ENCODE data around the gene SCUBE1. TPM values are rescaled to one million over a fixed set of nuclear protein-coding genes. Genes with fewer than 3 reads are reported as not detected.

SCUBE1 gene
- total and polyA plus RNA-seq, 2 donors (not counting 3 experiments of a cell fraction or from before 2014, with no cell fraction given), result 0.07 TPM; not detected in 1

GRCh38 chr22:43370036-43370435, 26.9 kb upstream of the SCUBE1 start:
- no peaks in the 10 kb centered on the region for H3K4me1 ChIP-seq (ENCODE audit: control insufficient read depth, extremely low read depth, insufficient read depth, low read length)
- POLR2A ChIA-PET, result no interaction called here
- dilution Hi-C loops (cut with MboI; ENCODE audit: extremely low pct_ligation_motif_present, low sequenced_read_pairs), result no loop called here
- CTCF ChIA-PET, result interaction anchor here (1.1 kb wide), 1 partner anchor 23 kb away, joined by 3 read pairs; no protein-coding TSS in a partner anchor
- no peak overlapping the region for H3K4me3 ChIP-seq (replicated peaks in 1 of 3; ENCODE audit: insufficient read depth in 1 of 3, low read depth in 1 of 3, low read length in 3 of 3)
- BruUV-seq (replicated peaks), result no TSS peak
- DNase-seq (ENCODE audit: low read depth, low spot score) (no peak), FAIRE-seq (no peak)
- peaks cover 5 to 9% of the 10 kb centered on the region in 2 experiments for H3K27me3 ChIP-seq (ENCODE audit: control insufficient read depth in 2 of 2, insufficient read depth in 2 of 2, low read length in 2 of 2)
- H3K9me3 ChIP-seq (replicated peaks; ENCODE audit: control insufficient read depth, insufficient read depth, low read length), result no peaks in the 10 kb centered on the region
- H2AFZ ChIP-seq (ENCODE audit: low read depth, low read length), result no peak overlapping the region
- no peaks in the 10 kb centered on the region for H4K20me1 ChIP-seq (replicated peaks; ENCODE audit: control insufficient read depth, extremely low read depth, insufficient read depth, low read length)
- no peak for TF ChIP-seq GATA2 (IDR thresholded peaks at IDR 0.05; ENCODE audit: insufficient read depth, insufficient read length, low read depth, low read length)
- TF ChIP-seq, protein P1, sequence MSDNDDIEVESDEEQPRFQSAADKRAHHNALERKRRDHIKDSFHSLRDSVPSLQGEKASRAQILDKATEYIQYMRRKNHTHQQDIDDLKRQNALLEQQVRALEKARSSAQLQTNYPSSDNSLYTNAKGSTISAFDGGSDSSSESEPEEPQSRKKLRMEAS (IDR thresholded peaks at IDR 0.05; ENCODE audit: insufficient read depth, insufficient read length), result no peak
- TF ChIP-seq POLR2AphosphoS5 (IDR thresholded peaks at IDR 0.05; ENCODE audit: insufficient read depth, low read depth, low read length), result no peak
- H3K9me1 ChIP-seq (replicated peaks; ENCODE audit: control insufficient read depth, extremely low read depth, insufficient read depth, low read length), result no peaks in the 10 kb centered on the region
- no peak overlapping the region for H3K27ac ChIP-seq (ENCODE audit: insufficient read depth, low read depth, low read length)
- intact Hi-C loops (cut with micrococcal nuclease), result no loop called here
- no peaks in the 10 kb centered on the region for H3K36me3 ChIP-seq (ENCODE audit: control insufficient read depth in 2 of 2, extremely low read depth in 1 of 2, insufficient read depth in 2 of 2, low read length in 2 of 2)
- H3K79me2 ChIP-seq (ENCODE audit: control insufficient read depth, insufficient read depth, low read length), result no peaks in the 10 kb centered on the region
- H3K9ac ChIP-seq (replicated peaks; ENCODE audit: extremely low read depth, insufficient read depth, low read length), result no peak overlapping the region
- no peak overlapping the region for H3K4me2 ChIP-seq (ENCODE audit: insufficient read depth, low read length)

DNA sequence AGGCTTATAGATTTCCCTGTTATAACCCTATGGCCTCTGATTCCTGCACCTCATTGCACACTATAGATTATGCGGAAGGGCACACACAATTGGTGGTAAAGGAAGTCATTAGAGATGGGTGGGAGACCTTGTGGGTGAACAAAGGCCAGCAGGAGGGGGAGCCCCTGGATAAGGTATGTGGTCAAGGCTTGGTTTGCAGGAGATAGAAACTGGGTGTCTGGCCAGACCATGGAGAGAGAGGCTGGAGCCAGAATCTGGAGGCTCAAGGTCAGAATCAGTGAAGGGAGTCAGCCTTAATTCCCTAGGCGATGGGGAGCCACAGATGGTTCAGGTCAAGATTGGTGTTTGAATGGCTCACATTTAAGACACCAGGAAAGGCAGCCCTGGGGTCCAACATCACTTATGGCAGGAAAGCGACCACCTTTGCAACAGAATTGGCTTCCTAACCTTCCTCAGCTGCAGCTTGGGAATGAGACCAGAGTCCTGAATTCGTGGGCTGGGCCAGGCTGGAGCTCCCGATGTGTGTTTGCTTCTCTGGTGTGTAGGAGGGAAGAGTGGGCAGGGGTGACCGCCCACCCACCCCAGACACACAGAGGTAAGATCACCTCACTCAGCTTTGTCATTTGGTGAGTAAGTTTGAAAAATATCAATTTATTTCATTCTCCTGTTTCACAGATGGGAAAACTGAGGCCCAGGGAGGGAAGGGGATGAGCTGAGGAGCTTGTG, 22.7 kb upstream of the SCUBE1 start:
- Histone ChIP-seq H2AFZ (ENCODE audit: low read depth, low read length) (no peak overlapping the region), H4K20me1 (replicated peaks; ENCODE audit: control insufficient read depth, extremely low read depth, insufficient read depth, low read length) (no peaks in the 10 kb centered on the region), H3K9me3 (replicated peaks; ENCODE audit: control insufficient read depth, insufficient read depth, low read length) (no peaks in the 10 kb centered on the region), H3K4me3 (replicated peaks in 1 of 3; ENCODE audit: insufficient read depth in 1 of 3, low read depth in 1 of 3, low read length in 3 of 3) (no peak overlapping the region), H3K79me2 (ENCODE audit: control insufficient read depth, insufficient read depth, low read length) (no peaks in the 10 kb centered on the region), H3K4me1 (ENCODE audit: control insufficient read depth, extremely low read depth, insufficient read depth, low read length) (no peaks in the 10 kb centered on the region), H3K9ac (replicated peaks; ENCODE audit: extremely low read depth, insufficient read depth, low read length) (no peak overlapping the region), H3K36me3 (ENCODE audit: control insufficient read depth in 2 of 2, extremely low read depth in 1 of 2, insufficient read depth in 2 of 2, low read length in 2 of 2) (no peaks in the 10 kb centered on the region), H3K27me3 (ENCODE audit: control insufficient read depth in 2 of 2, insufficient read depth in 2 of 2, low read length in 2 of 2) (peaks cover 3 to 9% of the 10 kb centered on the region in 2 experiments), H3K4me2 (ENCODE audit: insufficient read depth, low read length) (no peak overlapping the region), H3K27ac (ENCODE audit: insufficient read depth, low read depth, low read length) (no peak overlapping the region), H3K9me1 (replicated peaks; ENCODE audit: control insufficient read depth, extremely low read depth, insufficient read depth, low read length) (no peaks in the 10 kb centered on the region)
- dilution Hi-C loops (cut with MboI; ENCODE audit: extremely low pct_ligation_motif_present, low sequenced_read_pairs), result no loop called here
- no peak for DNase-seq (ENCODE audit: low read depth, low spot score)
- FAIRE-seq, result no peak
- intact Hi-C loops (cut with micrococcal nuclease), result no loop called here
- no TSS peak for BruUV-seq (replicated peaks)
- TF ChIP-seq JUN (IDR thresholded peaks at IDR 0.05; ENCODE audit: borderline replicate concordance, insufficient read depth, insufficient read length, low read depth) (no peak), GATA2 (IDR thresholded peaks at IDR 0.05; ENCODE audit: insufficient read depth, insufficient read length, low read depth, low read length) (no peak), FOS (IDR thresholded peaks at IDR 0.05; ENCODE audit: borderline replicate concordance, insufficient read depth, low read length) (no peak), EZH2 (IDR thresholded peaks at IDR 0.05; ENCODE audit: borderline replicate concordance, low read depth, low read length, severe bottlenecking) (no peak), CTCF (IDR thresholded peaks at IDR 0.05; ENCODE audit: extremely low read depth in 1 of 2, insufficient read depth in 1 of 2, low read depth in 1 of 2, low read length in 2 of 2) (no peak), POLR2A (IDR thresholded peaks at IDR 0.05; ENCODE audit: low read depth, low read length) (no peak), POLR2AphosphoS5 (IDR thresholded peaks at IDR 0.05; ENCODE audit: insufficient read depth, low read depth, low read length) (no peak), MYC (IDR thresholded peaks at IDR 0.05; ENCODE audit: low read depth, low read length) (no peak)
- TF ChIP-seq, protein P1 (IDR thresholded peaks at IDR 0.05; ENCODE audit: insufficient read depth, insufficient read length), result no peak
- ChIA-PET CTCF (no interaction called here), POLR2A (no interaction called here)

Data from endothelial cell of umbilical vein (primary cell).